GM12878 (cell line): Measurements from ENCODE around the gene KRTAP10-2. TPM values are rescaled to one million over a fixed set of nuclear protein-coding genes. Genes with fewer than 3 reads are reported as not detected.

Experiments
- ATAC-seq: fragments of 200-7000 bp; cut with Tn5 transposase; 3 replicates; pipeline ENCODE4 v1.9.1; 2020; ENCODE audit warnings: mild to moderate bottlenecking, moderate library complexity
- BruUV-seq: library from RNA; stranded (reverse); fragments of 400-500 nt; replicated peaks from 2 replicates; lab custom pipeline; 2021; lab: Mats Ljungman, UMichigan
- CTCF ChIA-PET: fragments of 300-600 bp; sonication (Branson Sonifier 250); formaldehyde crosslinking; extraction: SDS; loops from one replicate; lab custom pipeline; 2021; ENCODE audit warnings: inconsistent platforms; lab: Yijun Ruan, JAX
- POLR2A ChIA-PET: fragments of 350-600 bp; formaldehyde crosslinking; extraction: SDS; loops from one replicate; lab custom pipeline; 2021; ENCODE audit warnings: inconsistent platforms; lab: Charles Lee
- RAD21 ChIA-PET: fragments of 300-600 bp; sonication (Branson Sonifier 250); formaldehyde crosslinking; loops from one replicate; lab custom pipeline; 2023; ENCODE audit warnings: antibody characterized with exemption; ENCODE audit not compliant: unreplicated experiment; lab: Charles Lee
- SMC1A ChIA-PET: fragments of 300-600 bp; sonication (Branson Sonifier 250); formaldehyde crosslinking; loops from one replicate; lab custom pipeline; 2023; ENCODE audit not compliant: unreplicated experiment, uncharacterized antibody; lab: Charles Lee
- DNase-seq: peaks from one replicate; pipeline ENCODE4 v3.0.0-alpha.2; 2011; ENCODE audit warnings: low read depth, low spot score
- FAIRE-seq: peaks from 3 replicates; lab custom pipeline; 2011; peaks lifted over from hg19 to GRCh38; lab: Jason Lieb, UNC
- H2AFZ ChIP-seq: 2 replicates; pipeline ENCODE4 v1.6.0; 2011; ENCODE audit warnings: low read depth, low read length, control low read depth; ENCODE audit not compliant: control insufficient read depth
- H3K27ac ChIP-seq: 2 replicates; pipeline ENCODE4 v1.5.1; 2011; ENCODE audit warnings: control low read depth; ENCODE audit not compliant: control insufficient read depth, insufficient read depth
- H3K27me3 ChIP-seq, 2 experiments: replicated peaks in 1 of 2; 2 replicates each; pipeline versions ENCODE4 v1.6.0 to v1.6.1; 2011; ENCODE audit warnings: low read length in 1 of 2; ENCODE audit not compliant: control insufficient read depth in 2 of 2, insufficient read depth in 2 of 2
- H3K36me3 ChIP-seq, 2 experiments: 2 replicates each; pipeline ENCODE4 v1.5.1; 2011; ENCODE audit warnings: low read length in 1 of 2; ENCODE audit not compliant: control insufficient read depth in 2 of 2, insufficient read depth in 2 of 2
- H3K4me1 ChIP-seq: 2 replicates; pipeline ENCODE4 v1.6.1; 2011; ENCODE audit warnings: mild to moderate bottlenecking, low read length, moderate library complexity, mixed read lengths; ENCODE audit not compliant: control insufficient read depth, insufficient read depth
- H3K4me2 ChIP-seq: 2 replicates; pipeline ENCODE4 v1.6.0; 2011; ENCODE audit warnings: control low read depth; ENCODE audit not compliant: control insufficient read depth, insufficient read depth
- H3K4me3 ChIP-seq: fragments of 200-600 bp; sonication (generic); 2 replicates; pipeline ENCODE4 v1.5.1; 2016
- H3K79me2 ChIP-seq: 2 replicates; pipeline ENCODE4 v1.6.0; 2011; ENCODE audit warnings: low read length; ENCODE audit not compliant: control insufficient read depth, insufficient read depth
- H3K9ac ChIP-seq: 2 replicates; pipeline ENCODE4 v1.8.0; 2011; ENCODE audit warnings: low read length, control low read depth, mixed read lengths; ENCODE audit not compliant: control insufficient read depth, insufficient read depth
- H3K9me3 ChIP-seq: replicated peaks from 3 replicates; pipeline ENCODE4 v1.5.1; 2011; ENCODE audit warnings: mild to moderate bottlenecking, low read length; ENCODE audit not compliant: control insufficient read depth, insufficient read depth
- H4K20me1 ChIP-seq: 2 replicates; pipeline ENCODE4 v1.6.0; 2011; ENCODE audit not compliant: control insufficient read depth, insufficient read depth
- ATF2 ChIP-seq: IDR thresholded peaks from 2 replicates; pipeline ENCODE4 v1.6.1; 2012; ENCODE audit warnings: low read length, inconsistent platforms
- CHD1 ChIP-seq: IDR thresholded peaks from 2 replicates; pipeline ENCODE4 v1.6.1; 2012; ENCODE audit warnings: low read depth, low read length, improper control_type of control experiment
- HDAC6 ChIP-seq: fragments of 200-600 bp; sonication (generic); IDR thresholded peaks from one replicate; pipeline ENCODE4 v1.8.0; 2017; ENCODE audit warnings: antibody characterized with exemption; ENCODE audit not compliant: unreplicated experiment
- JUNB ChIP-seq: IDR thresholded peaks from 2 replicates; pipeline ENCODE4 v1.6.1; 2016; ENCODE audit warnings: antibody characterized with exemption, mild to moderate bottlenecking
- MYB ChIP-seq: fragments of 150-350 bp; IDR thresholded peaks from 2 replicates; pipeline ENCODE4 v1.6.1; 2014; ENCODE audit warnings: mild to moderate bottlenecking, low read depth, low read length, borderline replicate concordance
- NFXL1 ChIP-seq: fragments of 450-650 bp; IDR thresholded peaks from 2 replicates; pipeline ENCODE4 v1.6.1; 2017; ENCODE audit warnings: antibody characterized with exemption, mild to moderate bottlenecking, borderline replicate concordance
- USF2 ChIP-seq: IDR thresholded peaks from 2 replicates; pipeline ENCODE4 v1.6.1; 2011; ENCODE audit warnings: low read depth, low read length, improper control_type of control experiment, borderline replicate concordance
- ZZZ3 ChIP-seq: IDR thresholded peaks from 2 replicates; pipeline ENCODE4 v1.6.1; 2011; ENCODE audit warnings: low read depth; ENCODE audit not compliant: control insufficient read depth, insufficient read length
- WGBS: methylation state at CpG from one replicate; pipeline ENCODE4 v1.1.6; 2016; ENCODE audit warnings: low lambda C conversion rate; ENCODE audit not compliant: insufficient replicate concordance, insufficient coverage; ENCODE audit errors: missing lambda C conversion rate; 5-methylcytosine and 5-hydroxymethylcytosine counted together
- in situ Hi-C: fragments of 300-500 bp; cut with MboI; formaldehyde crosslinking; loops from 9 replicates; pipeline ENCODE4 v1.14.3; 2018; ENCODE audit warnings: mixed read lengths
- intact Hi-C: fragments of 100-400 bp; cut with micrococcal nuclease; formaldehyde crosslinking; loops from one replicate; pipeline ENCODE4 v1.14.2; 2022; ENCODE audit not compliant: unreplicated experiment
- polyA plus RNA-seq, 11 experiments: library from polyadenylated mRNA; depleted of rRNA in 4 of 11; unstranded in 6 of 11; stranded (reverse) in 5 of 11; fragments of >200 nt; fragmentation: Nextera tagmentation in 4 of 11; fragmentation: Illumina TruSeq in 1 of 11; extraction: Ambion mirVana in 4 of 11; extraction: Trizol in 1 of 11; gene quantifications; 1 replicate in 1 of 11; 2 replicates in 10 of 11; pipeline versions ENCODE4 v1.2.1 to v1.2.3, GENCODE V29; 2011 to 2016; ENCODE audit warnings: inconsistent platforms in 2 of 11, missing spikeins in 2 of 11, low read depth in 1 of 11
- total RNA-seq, 4 experiments: library from RNA; depleted of rRNA in 3 of 4; stranded (reverse); fragments of >200 nt in 3 of 4; fragmentation: Illumina TruSeq in 1 of 4; extraction: Trizol in 1 of 4; gene quantifications; 2 replicates each; pipeline versions ENCODE4 v1.2.1 to v1.2.3, GENCODE V29; 2013 to 2021
- TF ChIP-seq, protein P1 (sequence below): fragments of 450-650 bp; formaldehyde crosslinking; IDR thresholded peaks from 2 replicates; pipeline ENCODE4 v1.5.0; 2022; ENCODE audit warnings: mild to moderate bottlenecking, missing genetic modification characterization

KRTAP10-2 gene
- total and polyA plus RNA-seq, 10 of the 15 experiments (the other 5 are each of a cell fraction or from before 2014, with no cell fraction given): not detected

DNA sequence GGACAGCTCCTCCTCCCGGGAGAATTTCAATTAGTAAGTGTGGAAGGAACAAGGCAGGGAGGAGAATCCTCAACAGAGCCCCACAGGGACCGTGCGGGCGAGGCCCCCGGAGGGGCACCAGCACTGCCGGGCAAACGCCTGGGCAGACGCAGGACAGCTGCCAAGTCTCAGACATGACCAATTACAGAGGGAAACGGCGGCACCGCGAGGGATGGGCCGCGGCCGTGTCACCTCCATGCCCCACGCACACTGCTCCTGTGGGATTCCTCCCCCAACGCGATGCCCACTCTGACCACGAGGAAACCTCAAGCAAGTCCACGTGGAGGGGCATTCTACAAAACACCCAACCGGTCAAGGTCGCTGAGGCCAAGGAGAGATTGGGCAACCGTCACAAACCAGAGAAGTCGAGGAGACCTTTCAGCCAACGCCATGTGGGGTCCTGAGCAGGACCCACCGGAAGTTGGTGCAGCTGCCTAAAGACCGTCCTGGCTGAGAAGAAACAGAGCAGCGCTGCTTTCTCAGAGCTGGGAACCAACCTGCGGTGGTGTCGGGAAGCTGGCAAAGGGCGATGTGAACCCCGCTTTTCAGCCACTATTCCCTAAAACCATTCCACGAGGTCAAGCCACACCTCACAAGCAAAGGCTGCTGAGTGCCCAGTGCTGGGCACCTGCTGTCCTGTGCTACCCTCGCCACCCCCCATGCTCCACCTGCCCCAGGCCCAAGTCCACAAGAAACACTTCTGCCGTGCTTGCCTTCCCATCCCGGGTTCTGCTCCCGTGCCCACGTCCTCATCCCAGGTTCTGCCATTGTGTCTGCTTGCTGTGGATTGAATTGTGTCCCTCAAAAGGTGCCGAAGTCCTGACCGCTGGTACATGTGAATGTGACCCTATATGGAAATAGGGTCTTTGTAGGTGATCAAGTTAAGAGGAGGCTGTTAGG is 20.8 kb upstream of the KRTAP10-2 start:
- no peaks in the 10 kb centered on the region for H3K27me3 ChIP-seq
- H3K9me3 ChIP-seq: no peaks in the 10 kb centered on the region; the same call in 2 of the 3 replicates
- DNase-seq (no peak), ATAC-seq (no peak), FAIRE-seq (no peak)
- RAD21 ChIA-PET: no interaction called here
- H3K36me3 ChIP-seq: no peaks in the 10 kb centered on the region
- CTCF ChIA-PET: no interaction called here
- H3K4me3 ChIP-seq: no peak overlapping the region
- H3K9ac ChIP-seq: no peak overlapping the region
- 64% methylated on average over 37 of the region's 40 CpGs for WGBS
- in situ Hi-C loops (no loop called here), intact Hi-C loops (no loop called here)
- no peak overlapping the region for H3K4me2 ChIP-seq
- SMC1A ChIA-PET: no interaction called here
- BruUV-seq: no TSS peak
- no peak overlapping the region for H2AFZ ChIP-seq
- H3K27ac ChIP-seq: no peak overlapping the region
- TF ChIP-seq, protein P1, sequence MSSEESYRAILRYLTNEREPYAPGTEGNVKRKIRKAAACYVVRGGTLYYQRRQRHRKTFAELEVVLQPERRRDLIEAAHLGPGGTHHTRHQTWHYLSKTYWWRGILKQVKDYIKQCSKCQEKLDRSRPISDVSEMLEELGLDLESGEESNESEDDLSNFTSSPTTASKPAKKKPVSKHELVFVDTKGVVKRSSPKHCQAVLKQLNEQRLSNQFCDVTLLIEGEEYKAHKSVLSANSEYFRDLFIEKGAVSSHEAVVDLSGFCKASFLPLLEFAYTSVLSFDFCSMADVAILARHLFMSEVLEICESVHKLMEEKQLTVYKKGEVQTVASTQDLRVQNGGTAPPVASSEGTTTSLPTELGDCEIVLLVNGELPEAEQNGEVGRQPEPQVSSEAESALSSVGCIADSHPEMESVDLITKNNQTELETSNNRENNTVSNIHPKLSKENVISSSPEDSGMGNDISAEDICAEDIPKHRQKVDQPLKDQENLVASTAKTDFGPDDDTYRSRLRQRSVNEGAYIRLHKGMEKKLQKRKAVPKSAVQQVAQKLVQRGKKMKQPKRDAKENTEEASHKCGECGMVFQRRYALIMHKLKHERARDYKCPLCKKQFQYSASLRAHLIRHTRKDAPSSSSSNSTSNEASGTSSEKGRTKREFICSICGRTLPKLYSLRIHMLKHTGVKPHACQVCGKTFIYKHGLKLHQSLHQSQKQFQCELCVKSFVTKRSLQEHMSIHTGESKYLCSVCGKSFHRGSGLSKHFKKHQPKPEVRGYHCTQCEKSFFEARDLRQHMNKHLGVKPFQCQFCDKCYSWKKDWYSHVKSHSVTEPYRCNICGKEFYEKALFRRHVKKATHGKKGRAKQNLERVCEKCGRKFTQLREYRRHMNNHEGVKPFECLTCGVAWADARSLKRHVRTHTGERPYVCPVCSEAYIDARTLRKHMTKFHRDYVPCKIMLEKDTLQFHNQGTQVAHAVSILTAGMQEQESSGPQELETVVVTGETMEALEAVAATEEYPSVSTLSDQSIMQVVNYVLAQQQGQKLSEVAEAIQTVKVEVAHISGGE (CRISPR knock-in tag): no peak
- no peak for TF ChIP-seq USF2
- TF ChIP-seq ZZZ3: no peak
- no peak for TF ChIP-seq MYB
- TF ChIP-seq ATF2: no peak
- TF ChIP-seq HDAC6: no peak
- TF ChIP-seq NFXL1: no peak
- no peak for TF ChIP-seq JUNB
- no peak for TF ChIP-seq CHD1
- no peaks in the 10 kb centered on the region for H3K4me1 ChIP-seq
- POLR2A ChIA-PET: no interaction called here
- no peaks in the 10 kb centered on the region for H4K20me1 ChIP-seq
- no peaks in the 10 kb centered on the region for H3K79me2 ChIP-seq
